Esophagus (tissue), 2 donors: ENCODE results near the gene PDK4. TPM values are rescaled to one million over a fixed set of nuclear protein-coding genes. Genes with fewer than 3 reads are reported as not detected.

Experiments used
- H3K27ac ChIP-seq, 2 donors: one replicate each; pipeline ENCODE4 v1.5.1; 2013; ENCODE audit warnings: low read depth in 2 of 2, mild to moderate bottlenecking in 2 of 2, inconsistent platforms in 1 of 2, low read length in 1 of 2, moderate library complexity in 1 of 2
- H3K27me3 ChIP-seq, 2 donors: one replicate each; pipeline ENCODE4 v1.6.1; 2013; ENCODE audit warnings: low read length in 2 of 2, control low read depth in 1 of 2, mild to moderate bottlenecking in 1 of 2; ENCODE audit not compliant: insufficient read depth in 2 of 2, control insufficient read depth in 1 of 2
- H3K36me3 ChIP-seq, 2 donors: one replicate each; pipeline ENCODE4 v1.6.1; 2013; ENCODE audit warnings: low read length in 1 of 2; ENCODE audit not compliant: control insufficient read depth in 2 of 2, insufficient read depth in 2 of 2
- H3K4me1 ChIP-seq, 2 donors: one replicate each; pipeline ENCODE4 v1.6.1; 2013; ENCODE audit warnings: low read length in 1 of 2; ENCODE audit not compliant: control insufficient read depth in 2 of 2, insufficient read depth in 2 of 2
- H3K4me3 ChIP-seq, 2 donors: one replicate each; pipeline ENCODE4 v1.5.1; 2013; ENCODE audit warnings: low read length in 2 of 2, mild to moderate bottlenecking in 2 of 2, low read depth in 1 of 2, moderate library complexity in 1 of 2
- H3K9me3 ChIP-seq, 2 donors: one replicate each; pipeline ENCODE4 v1.6.1; 2013; ENCODE audit warnings: mild to moderate bottlenecking in 2 of 2, low read depth in 1 of 2, low read length in 1 of 2, moderate library complexity in 1 of 2; ENCODE audit not compliant: control insufficient read depth in 2 of 2, insufficient read depth in 1 of 2
- WGBS, 2 donors: extraction: QIAGEN DNeasy Blood & Tissue Kit; methylation state at CpG; one replicate each; pipeline ENCODE4 v1.1.7; 2013; 5-methylcytosine and 5-hydroxymethylcytosine counted together
- polyA plus RNA-seq, 2 donors: library from polyadenylated mRNA; stranded (reverse); fragments of 200-250 nt; gene quantifications; one replicate each; pipeline ENCODE4 v1.2.3, GENCODE V29; 2013
- donor health status: healthy with polysubstance abuse.
- donor health status: Bipolar disorder and iron deficiency.

Gene PDK4
- 10 to 100 TPM; 13.3 to 31.7 TPM for polyA plus RNA-seq

GRCh38 chr7:95596198-95597063 is at the start of gene PDK4:
Gene PDK4, minus strand, starts transcription at chr7:95596516. Its CDS starts 223 bp downstream, at chr7:95596293.
- peak within 1 kb of the TSS; percentile 53 to 72 for H3K4me3 ChIP-seq
- WGBS, 2 donors: 2 to 3% methylated on average over 60 to 63 of the region's 63 CpGs
- H3K27me3 ChIP-seq: no peaks in the 10 kb centered on the region
- H3K27ac ChIP-seq: peak within 1 kb of the TSS; percentile 87 to 88
- H3K4me1 ChIP-seq: peaks cover 0 to 3% of the 10 kb centered on the region in 2 donors
- H3K9me3 ChIP-seq: no peaks in the 10 kb centered on the region
- H3K36me3 ChIP-seq: no peaks in the 10 kb centered on the region

- WGBS, 2 donors: 57 to 68% methylated on average over 5 of the region's 5 CpGs
- no peaks in the 10 kb centered on the region for H3K4me1 ChIP-seq
Measured at GRCh38 chr7:95642173-95642572, 45.9 kb upstream of the PDK4 start.

GRCh38 chr7:95636140-95636940 is 40.0 kb upstream of the PDK4 start:
- Histone ChIP-seq H3K9me3 (no peaks in the 10 kb centered on the region), H3K4me3 (no peak overlapping the region), H3K27ac (no peak overlapping the region), H3K36me3 (no peaks in the 10 kb centered on the region), H3K27me3 (no peaks in the 10 kb centered on the region), H3K4me1 (no peaks in the 10 kb centered on the region)
- WGBS, 2 donors: 42 to 55% methylated on average over 2 of the region's 2 CpGs

More at GRCh38 chr7:95642173-95642572, 45.9 kb upstream of the PDK4 start:
- H3K27me3 ChIP-seq: no peaks in the 10 kb centered on the region
- no peak overlapping the region for H3K27ac ChIP-seq
- H3K4me3 ChIP-seq: no peak overlapping the region
- no peaks in the 10 kb centered on the region for H3K36me3 ChIP-seq
- no peaks in the 10 kb centered on the region for H3K9me3 ChIP-seq

GRCh38 chr7:95632609-95633008 is 36.3 kb upstream of the PDK4 start:
- WGBS, 2 donors: 1 to 52% methylated on average over 1 of the region's 1 CpG
- Histone ChIP-seq H3K4me1 (no peaks in the 10 kb centered on the region), H3K4me3 (no peak overlapping the region), H3K27me3 (no peaks in the 10 kb centered on the region), H3K36me3 (no peaks in the 10 kb centered on the region), H3K9me3 (no peaks in the 10 kb centered on the region), H3K27ac (no peak overlapping the region)

DNA sequence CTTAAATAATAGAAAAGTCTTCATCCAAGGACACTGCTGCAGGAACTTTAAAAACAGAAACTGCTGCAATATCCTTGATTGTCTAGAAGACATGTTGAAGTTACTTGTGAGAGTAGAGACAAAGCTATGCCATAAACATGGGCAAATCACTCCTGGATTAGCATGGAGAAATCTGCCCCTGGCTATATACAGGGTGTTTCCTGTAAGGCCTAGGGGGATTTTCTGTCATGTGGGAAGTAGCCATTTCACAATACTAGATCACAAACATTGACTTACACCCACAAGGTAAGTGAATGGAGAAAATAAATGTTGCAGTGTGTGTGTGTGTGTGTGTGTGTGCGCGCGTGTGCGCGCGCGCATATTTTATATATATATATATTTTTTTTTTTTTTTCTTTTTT is 35.2 kb upstream of the PDK4 start:
- Histone ChIP-seq H3K4me1 (no peaks in the 10 kb centered on the region), H3K36me3 (no peaks in the 10 kb centered on the region), H3K4me3 (no peak overlapping the region), H3K27ac (peak overlapping the region in 1 of 2 donors; percentile 63), H3K27me3 (no peaks in the 10 kb centered on the region), H3K9me3 (no peaks in the 10 kb centered on the region)
- WGBS, 2 donors: 71 to 96% methylated on average over 7 of the region's 7 CpGs

DNA sequence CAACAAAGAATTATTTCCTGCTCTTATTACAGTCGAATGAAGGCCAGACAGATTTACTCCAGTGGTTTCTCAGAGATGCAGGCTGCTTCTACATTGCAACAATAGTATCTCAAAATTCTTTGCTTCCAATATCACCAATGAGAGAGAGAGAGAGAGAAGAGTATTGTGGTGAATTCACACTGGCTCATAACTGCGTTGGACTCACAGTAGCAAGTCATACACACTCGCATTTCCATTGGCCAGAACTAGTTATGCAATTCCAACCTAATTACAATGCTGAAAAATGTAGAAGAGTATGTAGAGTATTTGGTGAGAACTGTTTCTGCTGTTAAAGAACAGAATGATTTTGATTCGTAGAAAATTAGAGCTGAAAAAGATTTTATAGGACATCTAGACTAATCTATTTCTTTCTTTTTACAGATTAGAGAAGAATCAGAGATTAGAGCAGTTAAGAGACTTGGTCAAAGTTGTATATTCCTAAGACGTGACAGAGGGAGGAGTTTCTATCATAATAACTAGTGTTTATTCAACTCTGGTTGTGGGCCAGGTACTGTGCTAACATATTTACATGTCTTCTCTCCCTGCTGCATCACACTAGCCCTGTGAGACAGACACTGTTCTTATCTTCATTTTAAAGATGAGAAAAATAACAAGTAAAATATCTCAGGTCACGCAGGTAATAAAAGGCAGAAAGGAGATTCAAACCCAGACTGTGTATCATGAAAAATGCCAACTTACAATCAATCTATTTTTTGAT is 34.6 kb upstream of the PDK4 start:
- Histone ChIP-seq H3K4me3 (no peak overlapping the region), H3K9me3 (no peaks in the 10 kb centered on the region), H3K36me3 (no peaks in the 10 kb centered on the region), H3K4me1 (no peaks in the 10 kb centered on the region), H3K27ac (peak overlapping the region in 1 of 2 donors; percentile 63), H3K27me3 (no peaks in the 10 kb centered on the region)
- WGBS, 2 donors: 63 to 67% methylated on average over 6 of the region's 6 CpGs

DNA sequence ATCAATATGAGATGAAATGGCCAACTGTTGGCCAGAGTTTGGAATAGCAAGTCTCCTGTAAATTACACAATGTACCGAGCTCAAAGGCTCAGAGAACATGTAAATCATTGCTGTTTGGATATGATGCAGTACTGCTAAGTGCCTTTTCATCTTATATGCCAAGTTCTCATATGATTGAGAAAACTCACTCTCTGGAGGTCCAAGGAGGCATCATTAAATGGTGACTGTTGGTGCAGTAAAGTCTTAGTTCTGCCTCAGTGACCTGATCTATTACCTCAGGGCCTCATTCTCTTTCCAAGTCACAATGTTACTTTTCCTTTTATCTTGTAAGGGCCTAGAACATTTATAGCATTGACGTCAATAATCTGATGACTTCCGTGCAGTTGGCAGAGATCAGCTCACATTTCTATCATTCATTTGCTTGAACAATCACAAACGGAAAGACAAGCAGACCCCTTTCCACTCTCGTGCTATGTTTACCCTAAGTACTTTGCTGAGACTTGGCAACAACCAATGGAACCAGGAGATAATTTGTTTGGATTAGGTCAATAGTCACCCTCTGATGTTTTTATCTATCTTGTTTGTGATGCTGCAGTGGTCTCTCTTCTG is 32.6 kb upstream of the PDK4 start:
- 27 to 33% methylated on average over 5 of the region's 5 CpGs for WGBS, 2 donors
- Histone ChIP-seq H3K27ac (peak overlapping the region in 1 of 2 donors; percentile 49), H3K9me3 (no peaks in the 10 kb centered on the region), H3K4me3 (no peak overlapping the region), H3K36me3 (no peaks in the 10 kb centered on the region), H3K27me3 (no peaks in the 10 kb centered on the region), H3K4me1 (no peaks in the 10 kb centered on the region)

DNA sequence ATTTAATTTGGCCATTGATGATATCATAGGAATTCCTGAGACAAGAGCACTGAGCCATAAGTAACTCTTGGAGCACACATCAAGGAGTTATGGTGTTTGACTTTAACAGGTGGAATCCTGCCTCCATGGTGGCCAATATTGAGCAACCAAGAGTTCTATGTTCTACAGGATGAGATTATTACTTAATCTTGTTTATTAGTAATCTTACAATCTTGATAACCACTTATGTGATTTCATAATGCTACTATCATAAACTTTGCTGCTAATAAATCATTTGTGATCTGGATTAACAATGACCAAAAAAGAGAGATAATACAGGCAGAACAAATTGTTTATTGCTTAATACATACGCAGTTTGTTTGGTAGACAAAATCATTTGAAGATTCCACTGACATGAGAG is 27.5 kb upstream of the PDK4 start:
- H3K27me3 ChIP-seq: no peaks in the 10 kb centered on the region
- H3K27ac ChIP-seq: no peak overlapping the region
- H3K9me3 ChIP-seq: no peaks in the 10 kb centered on the region
- H3K36me3 ChIP-seq: no peaks in the 10 kb centered on the region
- WGBS, 2 donors: 40 to 74% methylated on average over 1 of the region's 1 CpG
- no peaks in the 10 kb centered on the region for H3K4me1 ChIP-seq
- no peak overlapping the region for H3K4me3 ChIP-seq

DNA sequence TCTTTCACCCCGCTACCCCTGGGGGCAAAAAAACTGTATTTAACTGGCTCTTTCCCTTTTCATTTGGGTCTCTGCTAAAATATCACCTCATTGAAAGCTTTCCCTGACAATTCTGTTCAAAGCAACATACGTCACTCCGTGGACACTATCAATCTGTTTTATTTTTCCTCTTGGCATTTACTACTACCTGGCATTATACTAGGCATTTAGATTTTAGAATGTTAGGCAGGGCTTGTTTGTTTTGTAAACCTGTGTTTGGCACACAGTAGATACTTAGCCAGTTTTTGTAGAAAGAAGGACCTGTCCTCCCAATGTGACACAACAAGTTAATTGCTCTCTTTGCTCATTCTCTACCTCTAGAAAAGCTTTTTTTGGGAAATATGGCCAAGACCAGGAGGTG is 26.5 kb upstream of the PDK4 start:
- Histone ChIP-seq H3K36me3 (no peaks in the 10 kb centered on the region), H3K27me3 (no peaks in the 10 kb centered on the region), H3K4me3 (no peak overlapping the region), H3K27ac (no peak overlapping the region), H3K9me3 (no peaks in the 10 kb centered on the region), H3K4me1 (no peaks in the 10 kb centered on the region)
- WGBS, 2 donors: 70 to 84% methylated on average over 3 of the region's 3 CpGs
